ENCODE results near the gene PIK3R3. TPM values are rescaled to one million over a fixed set of nuclear protein-coding genes. Genes with fewer than 3 reads are reported as not detected.

Gene PIK3R3
- total and polyA plus RNA-seq, 7 experiments from 2014 or later = 0.03 to 3.0 (median 0.39) TPM; not detected in 1

DNA sequence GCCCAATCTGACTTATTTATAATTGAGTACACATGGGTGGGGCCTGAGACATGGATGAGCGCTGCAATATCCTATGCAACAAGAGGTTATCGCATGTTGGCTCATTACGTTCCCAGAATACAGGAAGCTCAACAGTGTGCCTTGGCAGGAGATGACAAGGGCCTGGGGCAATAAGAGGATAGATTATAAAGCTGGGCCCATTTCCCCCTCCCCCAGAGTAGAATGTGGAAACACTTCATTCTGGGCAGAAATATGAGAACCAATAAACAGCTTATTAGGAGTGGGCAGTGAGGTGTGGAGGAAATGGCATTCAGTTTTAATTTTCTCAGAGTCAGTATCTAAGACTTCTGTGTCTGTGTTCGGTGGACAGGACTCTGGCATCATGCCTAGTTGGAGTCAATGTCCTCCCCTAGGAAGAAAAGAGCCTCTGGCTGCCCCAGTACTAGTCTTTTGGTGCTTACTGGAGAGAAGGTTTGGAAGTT, 92.8 kb downstream of the PIK3R3 start:
- DNase-seq (no peak), ATAC-seq (no peak)
- H3K36me3 ChIP-seq (ENCODE audit: control insufficient read depth in 2 of 3, insufficient read depth in 3 of 3, low read length in 3 of 3) = no peaks in the 10 kb centered on the region
- no peaks in the 10 kb centered on the region for H3K9me3 ChIP-seq (ENCODE audit: control insufficient read depth in 2 of 3, low read length in 3 of 3)
- ChIA-PET CTCF (interaction anchor here (1.0 to 9.4 kb wide), 3 partner anchors 130 to 156 kb away, joined by 3 to 119 read pairs (median 3); partner anchors contain the start of genes P3R3URF and TSPAN1), POLR2A (no interaction called here)
- H3K27me3 Mint-ChIP-seq = peaks cover 0 to 4% (median 2%) of the 10 kb centered on the region in 5 donors
- no peaks in the 10 kb centered on the region for H3K36me3 Mint-ChIP-seq
- H3K9me3 Mint-ChIP-seq = no peaks in the 10 kb centered on the region
- H3K4me3 ChIP-seq (ENCODE audit: low read length) = no peak overlapping the region
- no peaks in the 10 kb centered on the region for H3K4me1 ChIP-seq (ENCODE audit: control insufficient read depth in 2 of 2, insufficient read depth in 2 of 2, low read length in 2 of 2)
- H3K4me1 Mint-ChIP-seq = peaks cover 0 to 8% (median 5%) of the 10 kb centered on the region in 7 donors
- intact Hi-C loops (cut with micrococcal nuclease) = no loop called here
- no peak overlapping the region for H3K4me3 Mint-ChIP-seq
- no peaks in the 10 kb centered on the region for H3K27me3 ChIP-seq (ENCODE audit: control insufficient read depth in 2 of 2, insufficient read depth in 2 of 2, low read length in 2 of 2)
- no peak overlapping the region for H3K27ac ChIP-seq (ENCODE audit: low read depth, low read length)
- no peak overlapping the region for H3K27ac Mint-ChIP-seq

DNA sequence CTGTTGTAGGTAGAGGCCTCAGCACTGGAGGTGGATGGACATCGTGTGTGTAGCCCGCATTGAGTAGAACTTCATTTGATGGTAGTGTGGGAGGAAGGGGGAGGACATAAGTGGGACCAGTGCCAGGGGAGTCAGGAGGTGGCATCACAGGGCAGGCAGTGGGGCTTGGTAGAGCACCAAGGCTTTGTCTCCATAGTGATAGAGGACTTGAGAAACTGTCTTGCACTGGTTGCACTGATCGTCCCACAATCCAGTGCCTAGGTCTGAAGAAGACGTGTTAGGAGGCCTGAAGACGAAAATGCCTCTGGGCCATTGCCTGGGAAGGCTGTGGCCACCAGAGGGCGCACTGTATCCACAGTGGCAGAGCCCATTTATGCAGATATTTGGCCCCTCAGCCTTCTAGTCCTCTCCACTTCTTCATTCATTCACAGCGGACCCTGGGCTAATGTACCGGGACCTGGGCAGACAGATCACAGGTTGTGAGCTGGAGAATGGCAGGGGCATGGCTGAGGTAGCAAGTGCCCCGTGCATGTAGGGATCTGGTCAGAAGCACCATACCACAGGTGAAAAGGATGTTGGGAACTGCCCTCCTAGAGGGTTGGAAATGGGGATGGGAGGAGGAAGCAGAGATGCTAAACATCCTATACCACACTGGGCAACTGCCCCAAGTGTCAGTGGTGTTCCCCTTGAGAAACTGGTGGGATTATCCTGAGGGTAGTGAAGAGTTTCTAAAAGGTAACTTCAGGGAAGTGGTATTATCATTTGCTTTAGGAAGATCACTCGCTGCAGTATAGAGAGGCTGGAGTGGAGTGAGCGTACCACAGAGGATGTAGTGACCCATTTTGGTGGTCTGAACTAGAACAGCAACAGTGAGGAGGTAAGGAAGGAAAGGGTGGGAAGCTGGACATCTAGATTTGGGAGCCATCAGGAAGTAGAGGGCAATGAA, 95.3 kb downstream of the PIK3R3 start:
- no peaks in the 10 kb centered on the region for H3K9me3 Mint-ChIP-seq
- intact Hi-C loops (cut with micrococcal nuclease) = loop anchor here (1.0 to 2.0 kb wide), 4 partner anchors 96 to 311 kb away; partner anchors contain the start of gene PIK3R3 (in 1 of the 2)
- POLR2A ChIA-PET = no interaction called here

DNA sequence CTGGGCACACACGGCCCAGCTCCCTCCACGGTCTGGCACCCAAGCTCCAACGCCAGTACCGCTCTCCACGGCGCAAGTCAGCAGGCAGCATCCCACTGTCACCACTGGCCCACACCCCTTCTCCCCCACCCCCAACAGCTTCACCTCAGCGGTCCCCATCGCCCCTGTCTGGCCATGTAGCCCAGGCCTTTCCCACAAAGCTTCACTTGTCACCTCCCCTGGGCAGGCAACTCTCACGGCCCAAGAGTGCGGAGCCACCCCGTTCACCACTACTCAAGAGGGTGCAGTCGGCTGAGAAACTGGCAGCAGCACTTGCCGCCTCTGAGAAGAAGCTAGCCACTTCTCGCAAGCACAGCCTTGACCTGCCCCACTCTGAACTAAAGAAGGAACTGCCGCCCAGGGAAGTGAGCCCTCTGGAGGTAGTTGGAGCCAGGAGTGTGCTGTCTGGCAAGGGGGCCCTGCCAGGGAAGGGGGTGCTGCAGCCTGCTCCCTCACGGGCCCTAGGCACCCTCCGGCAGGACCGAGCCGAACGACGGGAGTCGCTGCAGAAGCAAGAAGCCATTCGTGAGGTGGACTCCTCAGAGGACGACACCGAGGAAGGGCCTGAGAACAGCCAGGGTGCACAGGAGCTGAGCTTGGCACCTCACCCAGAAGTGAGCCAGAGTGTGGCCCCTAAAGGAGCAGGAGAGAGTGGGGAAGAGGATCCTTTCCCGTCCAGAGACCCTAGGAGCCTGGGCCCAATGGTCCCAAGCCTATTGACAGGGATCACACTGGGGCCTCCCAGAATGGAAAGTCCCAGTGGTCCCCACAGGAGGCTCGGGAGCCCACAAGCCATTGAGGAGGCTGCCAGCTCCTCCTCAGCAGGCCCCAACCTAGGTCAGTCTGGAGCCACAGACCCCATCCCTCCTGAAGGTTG, 97.6 kb downstream of the PIK3R3 start:
- intact Hi-C loops (cut with micrococcal nuclease) = no loop called here

More for the DNA sequence above, 95.3 kb downstream of the PIK3R3 start:
- no peak overlapping the region for H3K4me3 ChIP-seq (ENCODE audit: low read length)
- H3K36me3 Mint-ChIP-seq = peaks cover 0 to 2% (median 0%) of the 10 kb centered on the region in 5 donors
- H3K9me3 ChIP-seq (ENCODE audit: control insufficient read depth in 2 of 3, low read length in 3 of 3) = no peaks in the 10 kb centered on the region
- no peaks in the 10 kb centered on the region for H3K27me3 Mint-ChIP-seq
- H3K4me3 Mint-ChIP-seq = no peak overlapping the region
- ATAC-seq (peak; percentile 90), DNase-seq (peak; percentile 58 to 85 (median 78))
- CTCF ChIA-PET = interaction anchor here (0.9 to 9.4 kb wide), 5 partner anchors 30 to 186 kb away, joined by 4 to 119 read pairs (median 6); partner anchors contain the start of genes P3R3URF and TSPAN1
- no peaks in the 10 kb centered on the region for H3K4me1 Mint-ChIP-seq
- H3K27me3 ChIP-seq (ENCODE audit: control insufficient read depth in 2 of 2, insufficient read depth in 2 of 2, low read length in 2 of 2) = no peaks in the 10 kb centered on the region
- no peaks in the 10 kb centered on the region for H3K4me1 ChIP-seq (ENCODE audit: control insufficient read depth in 2 of 2, insufficient read depth in 2 of 2, low read length in 2 of 2)
- H3K27ac Mint-ChIP-seq = no peak overlapping the region
- no peak overlapping the region for H3K27ac ChIP-seq (ENCODE audit: low read depth, low read length)
- no peaks in the 10 kb centered on the region for H3K36me3 ChIP-seq (ENCODE audit: control insufficient read depth in 2 of 3, insufficient read depth in 3 of 3, low read length in 3 of 3)

DNA sequence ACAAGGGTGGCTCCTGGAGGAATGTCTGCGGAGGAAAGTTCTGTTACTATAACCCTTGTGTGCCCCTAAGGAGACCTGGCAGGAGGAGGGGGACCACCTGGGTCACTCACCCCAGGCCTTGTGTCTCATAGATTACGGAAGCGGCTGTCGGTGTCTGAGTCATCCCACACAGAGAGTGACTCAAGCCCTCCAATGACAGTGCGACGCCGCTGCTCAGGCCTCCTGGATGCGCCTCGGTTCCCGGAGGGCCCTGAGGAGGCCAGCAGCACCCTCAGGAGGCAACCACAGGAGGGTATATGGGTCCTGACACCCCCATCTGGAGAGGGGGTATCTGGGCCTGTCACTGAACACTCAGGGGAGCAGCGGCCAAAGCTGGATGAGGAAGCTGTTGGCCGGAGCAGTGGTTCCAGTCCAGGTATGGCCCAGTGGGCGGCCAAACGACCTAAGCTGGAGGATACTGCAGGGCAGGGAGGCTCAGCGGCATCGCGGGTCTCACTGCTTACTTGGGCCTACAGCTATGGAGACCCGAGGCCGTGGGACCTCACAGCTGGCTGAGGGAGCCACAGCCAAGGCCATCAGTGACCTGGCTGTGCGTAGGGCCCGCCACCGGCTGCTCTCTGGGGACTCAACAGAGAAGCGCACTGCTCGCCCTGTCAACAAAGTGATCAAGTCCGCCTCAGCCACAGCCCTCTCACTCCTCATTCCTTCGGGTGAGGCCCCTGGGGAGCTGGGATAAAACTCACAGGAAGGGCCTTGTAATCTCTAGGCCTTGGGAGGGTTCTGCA, 101.4 kb downstream of the PIK3R3 start:
- Mint-ChIP-seq H3K4me1 (no peaks in the 10 kb centered on the region), H3K9me3 (no peaks in the 10 kb centered on the region), H3K36me3 (peaks cover 0 to 4% (median 0%) of the 10 kb centered on the region in 5 donors), H3K27me3 (no peaks in the 10 kb centered on the region), H3K27ac (no peak overlapping the region), H3K4me3 (no peak overlapping the region)
- Histone ChIP-seq H3K4me1 (ENCODE audit: control insufficient read depth in 2 of 2, insufficient read depth in 2 of 2, low read length in 2 of 2) (no peaks in the 10 kb centered on the region), H3K36me3 (ENCODE audit: control insufficient read depth in 2 of 3, insufficient read depth in 3 of 3, low read length in 3 of 3) (no peaks in the 10 kb centered on the region), H3K9me3 (ENCODE audit: control insufficient read depth in 2 of 3, low read length in 3 of 3) (no peaks in the 10 kb centered on the region), H3K27me3 (ENCODE audit: control insufficient read depth in 2 of 2, insufficient read depth in 2 of 2, low read length in 2 of 2) (no peaks in the 10 kb centered on the region), H3K27ac (ENCODE audit: low read depth, low read length) (no peak overlapping the region), H3K4me3 (ENCODE audit: low read length) (no peak overlapping the region)
- no peak for DNase-seq
- intact Hi-C loops (cut with micrococcal nuclease) = no loop called here
- POLR2A ChIA-PET = no interaction called here
- ATAC-seq = no peak
- CTCF ChIA-PET = interaction anchor here (0.7 to 9.4 kb wide), 2 partner anchors 149 to 214 kb away, joined by 5 to 119 read pairs; partner anchors contain the start of genes P3R3URF and TSPAN1

More for the DNA sequence above, 97.6 kb downstream of the PIK3R3 start:
- no peaks in the 10 kb centered on the region for H3K27me3 ChIP-seq (ENCODE audit: control insufficient read depth in 2 of 2, insufficient read depth in 2 of 2, low read length in 2 of 2)
- DNase-seq (no peak), ATAC-seq (no peak)
- no peaks in the 10 kb centered on the region for H3K36me3 ChIP-seq (ENCODE audit: control insufficient read depth in 2 of 3, insufficient read depth in 3 of 3, low read length in 3 of 3)
- H3K4me1 Mint-ChIP-seq = no peaks in the 10 kb centered on the region
- ChIA-PET POLR2A (interaction anchor here (1.0 kb wide), 1 partner anchor 106 kb away, joined by 3 read pairs; no protein-coding TSS in a partner anchor), CTCF (interaction anchor here (0.5 to 9.4 kb wide), 6 partner anchors 14 to 190 kb away, joined by 3 to 119 read pairs (median 5); partner anchors contain the start of genes P3R3URF and TSPAN1)
- no peaks in the 10 kb centered on the region for H3K4me1 ChIP-seq (ENCODE audit: control insufficient read depth in 2 of 2, insufficient read depth in 2 of 2, low read length in 2 of 2)
- no peak overlapping the region for H3K27ac ChIP-seq (ENCODE audit: low read depth, low read length)
- H3K9me3 Mint-ChIP-seq = no peaks in the 10 kb centered on the region
- no peaks in the 10 kb centered on the region for H3K27me3 Mint-ChIP-seq
- no peak overlapping the region for H3K27ac Mint-ChIP-seq
- no peak overlapping the region for H3K4me3 Mint-ChIP-seq
- peaks cover 0 to 2% (median 0%) of the 10 kb centered on the region in 5 donors for H3K36me3 Mint-ChIP-seq
- no peak overlapping the region for H3K4me3 ChIP-seq (ENCODE audit: low read length)
- no peaks in the 10 kb centered on the region for H3K9me3 ChIP-seq (ENCODE audit: control insufficient read depth in 2 of 3, low read length in 3 of 3)

DNA sequence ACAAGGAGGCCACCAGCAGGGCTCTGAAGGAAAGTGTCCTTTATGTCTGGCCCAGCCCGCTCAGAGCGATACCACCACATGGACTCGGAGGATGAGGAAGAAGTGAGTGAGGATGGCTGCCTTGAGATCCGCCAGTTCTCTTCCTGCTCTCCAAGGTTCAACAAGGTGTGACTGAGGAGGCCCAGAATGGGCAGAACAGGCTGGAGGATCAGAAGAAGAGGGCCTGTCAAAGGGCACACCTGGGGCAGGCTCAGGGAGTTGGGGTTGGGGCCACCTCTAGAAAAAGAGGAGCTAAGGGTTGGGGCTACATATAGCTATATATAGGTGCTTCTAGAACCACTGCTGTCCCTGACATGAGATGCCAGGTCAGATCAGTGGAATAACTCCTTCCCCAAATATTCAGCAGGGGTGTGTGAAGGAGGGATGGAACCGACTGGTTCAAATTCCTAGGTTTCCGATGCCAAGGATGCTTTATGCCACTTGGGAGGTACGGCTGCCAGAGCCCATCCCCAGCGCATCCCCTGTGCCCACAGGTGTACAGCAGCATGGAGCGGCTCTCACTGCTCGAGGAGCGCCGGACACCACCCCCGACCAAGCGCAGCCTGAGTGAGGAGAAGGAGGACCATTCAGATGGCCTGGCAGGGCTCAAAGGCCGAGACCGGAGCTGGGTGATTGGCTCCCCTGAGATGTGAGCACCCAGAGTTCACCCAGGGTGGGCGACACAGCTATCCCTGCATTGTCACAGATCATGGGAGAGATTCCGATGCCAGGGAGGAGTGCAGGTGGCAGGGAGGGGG, 102.2 kb downstream of the PIK3R3 start:
- H3K4me1 Mint-ChIP-seq = no peaks in the 10 kb centered on the region

More for the DNA sequence above, 102.2 kb downstream of the PIK3R3 start:
- Histone ChIP-seq H3K27me3 (ENCODE audit: control insufficient read depth in 2 of 2, insufficient read depth in 2 of 2, low read length in 2 of 2) (no peaks in the 10 kb centered on the region), H3K4me3 (ENCODE audit: low read length) (no peak overlapping the region), H3K36me3 (ENCODE audit: control insufficient read depth in 2 of 3, insufficient read depth in 3 of 3, low read length in 3 of 3) (no peaks in the 10 kb centered on the region), H3K27ac (ENCODE audit: low read depth, low read length) (no peak overlapping the region), H3K9me3 (ENCODE audit: control insufficient read depth in 2 of 3, low read length in 3 of 3) (no peaks in the 10 kb centered on the region), H3K4me1 (ENCODE audit: control insufficient read depth in 2 of 2, insufficient read depth in 2 of 2, low read length in 2 of 2) (no peaks in the 10 kb centered on the region)
- ATAC-seq (no peak), DNase-seq (no peak)
- Mint-ChIP-seq H3K36me3 (peaks cover 0 to 4% (median 0%) of the 10 kb centered on the region in 5 donors), H3K27me3 (no peaks in the 10 kb centered on the region), H3K27ac (no peak overlapping the region), H3K4me3 (no peak overlapping the region), H3K9me3 (no peaks in the 10 kb centered on the region)
- intact Hi-C loops (cut with micrococcal nuclease) = no loop called here
- CTCF ChIA-PET = no interaction called here
- POLR2A ChIA-PET = no interaction called here
